Right renal pelvis (tissue), 4 donors: Measurements from ENCODE around the gene SLC15A4. TPM values are rescaled to one million over a fixed set of nuclear protein-coding genes. Genes with fewer than 3 reads are reported as not detected.
A peak's percentile ranks its signal among the peaks of the same experiment; 100 is the strongest.

Experiments used
- DNase-seq, 4 donors: peaks; one replicate each; pipeline ENCODE4 v3.0.0-alpha.2; 2013; ENCODE audit warnings: low read depth in 4 of 4, low spot score in 3 of 4, missing footprints in 1 of 4
- polyA plus RNA-seq, 4 donors: library from polyadenylated mRNA; unstranded; fragments of 120-200 nt; gene quantifications; one replicate each; pipeline ENCODE4 v1.2.1, GENCODE V29; 2013; ENCODE audit not compliant: insufficient read length in 4 of 4

Gene SLC15A4
- polyA plus RNA-seq, 4 donors: 28.5 to 32.7 (median 30.9) TPM

DNA sequence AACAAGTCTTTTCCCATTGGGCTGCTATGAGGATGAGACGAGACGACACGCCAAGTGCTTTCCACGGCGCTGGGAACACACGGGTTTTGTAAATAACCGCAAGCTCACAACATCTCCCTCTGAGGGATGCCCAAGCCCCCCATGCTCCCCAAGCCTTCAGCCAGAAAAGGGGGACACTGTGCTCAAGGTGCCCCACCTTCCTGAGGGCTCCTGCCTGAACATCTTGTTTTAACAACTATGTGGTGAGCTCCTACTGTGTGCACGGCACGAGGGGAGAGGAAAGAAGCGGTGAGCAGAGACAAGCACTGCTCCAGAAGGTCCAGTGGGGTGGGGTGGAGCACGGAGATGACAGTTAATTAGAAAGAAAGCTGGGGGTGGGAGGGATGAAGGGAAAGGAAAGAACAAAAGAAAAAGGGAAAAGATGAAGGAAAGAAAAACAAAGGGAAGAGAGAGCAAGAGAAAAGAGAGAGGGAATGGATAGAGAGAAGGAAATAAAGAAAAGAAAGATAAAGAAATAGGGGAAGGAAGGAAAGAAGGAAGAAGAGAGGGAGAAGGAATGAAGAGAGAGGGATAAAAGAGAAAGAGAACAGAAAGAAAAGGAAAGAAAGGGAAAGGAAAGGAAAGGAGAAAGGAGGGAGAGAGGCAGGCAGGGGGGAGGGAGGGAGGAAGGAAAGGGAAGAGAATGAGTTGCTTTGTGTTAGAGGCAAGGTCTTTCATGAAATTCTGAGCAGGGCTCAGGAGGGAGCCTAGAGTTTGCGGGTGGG lies 56.8 kb downstream of the SLC15A4 start:
- no peak for DNase-seq

DNA sequence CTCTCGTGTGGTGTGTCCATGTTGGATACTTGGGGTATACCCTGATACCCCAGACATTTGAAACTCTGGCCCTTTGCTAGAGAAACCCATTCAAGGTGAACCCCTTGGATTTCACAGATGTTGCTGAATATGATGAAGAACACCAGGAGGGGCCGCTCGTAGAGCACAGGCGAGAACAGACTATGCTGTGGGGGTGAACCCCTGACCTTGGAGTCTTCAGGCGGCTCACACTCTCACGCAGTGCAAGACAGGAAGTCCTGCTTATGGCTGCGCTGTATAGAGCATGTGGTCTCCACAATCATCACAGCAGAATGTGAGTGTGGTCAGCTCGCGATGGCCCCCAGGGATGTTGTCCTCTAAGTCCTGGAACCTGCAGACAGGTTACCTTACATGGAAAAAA lies 60.4 kb downstream of the SLC15A4 start:
- DNase-seq: no peak

GRCh38 chr12:128761379-128761790 lies 62.4 kb downstream of the SLC15A4 start:
- peak in 1 of 4 donors; percentile 9 for DNase-seq

GRCh38 chr12:128755566-128755965 lies 68.2 kb downstream of the SLC15A4 start:
- no peak for DNase-seq

DNA sequence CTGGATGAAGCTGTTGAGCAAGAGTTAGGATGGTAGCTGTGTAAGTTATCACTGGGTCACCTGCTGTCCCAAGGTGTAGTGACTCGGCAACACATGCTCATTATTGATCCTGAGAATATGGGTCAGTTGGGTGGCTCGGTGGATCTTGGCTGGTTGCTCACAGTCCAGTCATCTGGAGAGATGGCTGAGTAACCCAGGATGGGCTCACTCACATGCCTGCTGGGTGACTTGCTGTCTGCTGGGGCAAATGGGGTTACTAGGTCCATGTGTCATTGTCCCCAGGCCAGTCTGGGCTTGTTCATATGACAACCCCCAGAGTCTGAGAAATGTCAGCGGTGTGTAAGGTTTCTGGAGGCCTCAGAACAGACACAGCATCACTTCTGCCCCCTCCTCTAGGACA lies 69.5 kb downstream of the SLC15A4 start:
- DNase-seq: no peak

- DNase-seq: no peak
Observed at GRCh38 chr12:128753438-128753837, 70.3 kb downstream of the SLC15A4 start.

- DNase-seq: no peak
Observed at GRCh38 chr12:128752386-128752785, 71.4 kb downstream of the SLC15A4 start.

- DNase-seq: no peak
Observed at GRCh38 chr12:128747441-128747840, 76.3 kb downstream of the SLC15A4 start.

DNA sequence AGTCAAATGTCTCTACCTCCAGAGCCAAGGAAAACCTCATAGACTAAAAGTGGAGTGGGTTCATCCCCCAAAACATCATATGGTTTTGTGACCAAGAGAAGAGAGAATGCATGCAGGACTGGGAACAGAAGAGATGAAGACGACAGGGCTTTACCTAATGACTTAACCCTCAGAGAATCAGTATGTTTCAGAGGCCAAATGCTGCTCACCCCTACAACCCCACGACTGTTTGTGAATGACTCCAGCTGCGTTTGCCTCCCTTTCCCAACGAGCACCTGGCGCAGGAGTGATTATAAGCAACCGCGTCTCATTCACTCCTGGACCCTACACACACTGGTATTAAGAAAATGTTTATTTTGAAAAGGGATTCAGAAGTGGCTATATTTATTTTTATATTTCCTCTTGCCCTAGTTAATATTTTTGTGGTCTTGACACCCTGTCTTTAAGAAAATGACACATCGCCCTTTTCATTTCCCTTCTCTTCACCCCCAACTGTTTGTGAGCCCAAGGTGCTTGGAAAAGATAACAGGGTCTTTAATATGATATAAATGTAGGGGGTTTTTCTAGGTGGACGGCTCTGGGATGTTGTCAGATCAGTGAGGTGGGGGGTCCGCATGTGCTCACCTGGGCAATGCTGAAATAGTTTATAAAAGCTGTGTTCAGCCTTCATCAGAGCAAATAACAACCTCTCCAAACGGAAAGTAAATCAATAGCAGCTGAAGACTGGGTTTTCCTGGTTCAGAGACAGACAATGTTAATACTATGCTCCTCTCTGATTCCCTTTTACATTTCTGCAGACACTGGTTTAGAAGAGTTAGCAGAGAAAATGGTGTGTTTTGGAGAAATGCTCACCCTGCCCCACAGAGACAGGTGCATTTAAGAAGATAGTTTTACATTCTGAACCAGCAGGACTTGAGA lies 77.7 kb downstream of the SLC15A4 start:
- DNase-seq: no peak

- DNase-seq: no peak
Observed at GRCh38 chr12:128743916-128744315, 79.8 kb downstream of the SLC15A4 start.

Other genes with a start within 250 kb of the SLC15A4 start
- 1 to 10 TPM; 1.7 to 2.0 (median 1.8) TPM for gene GLT1D1, start 29.5 kb upstream of the SLC15A4 start, polyA plus RNA-seq